NCI-H2171 (cell line): ENCODE results near the gene RTF2.
"Not testable (repeated sequence)": the region's sequence is repeated elsewhere in the genome, so short reads cannot be mapped to it uniquely, and the experiment has no call there.

Experiments
- DNase-seq: peaks from one replicate; lab custom pipeline; 2025; lab: John Stamatoyannopoulos, UW

RTF2 gene

DNA sequence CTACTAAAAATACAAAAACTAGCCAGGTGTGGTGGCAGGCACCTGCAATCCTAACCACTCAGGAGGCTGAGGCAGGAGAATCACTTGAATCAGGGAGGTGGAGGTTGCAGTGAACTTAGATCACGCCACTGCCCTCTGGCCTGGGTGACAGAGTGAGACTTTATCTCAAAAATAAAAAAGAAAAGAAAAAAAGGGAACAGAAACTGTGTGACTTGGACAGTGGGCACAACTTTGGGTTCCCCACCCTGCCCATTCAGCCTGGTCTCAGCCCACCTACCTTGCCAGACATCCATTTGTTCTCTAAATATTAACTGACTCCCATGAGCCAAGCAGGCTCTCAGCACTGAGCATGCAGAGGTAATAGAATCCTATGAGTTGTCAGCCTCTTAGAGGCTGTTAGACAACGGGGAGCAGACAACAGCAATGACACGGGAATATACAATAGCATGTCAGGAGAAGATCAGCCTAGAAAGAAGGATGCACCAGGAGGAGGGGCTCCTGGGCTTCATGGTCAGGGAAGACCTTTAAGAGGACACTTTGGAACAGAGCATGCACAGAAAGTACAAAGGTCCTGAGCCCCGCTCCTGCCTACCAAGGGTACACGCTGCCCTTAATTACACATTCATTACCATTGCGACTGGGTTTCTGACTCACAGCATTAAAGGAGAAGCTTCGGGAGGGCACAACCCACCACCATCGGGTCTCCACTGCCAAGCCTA lies 84.6 kb downstream of the RTF2 start:
- no peak for DNase-seq

DNA sequence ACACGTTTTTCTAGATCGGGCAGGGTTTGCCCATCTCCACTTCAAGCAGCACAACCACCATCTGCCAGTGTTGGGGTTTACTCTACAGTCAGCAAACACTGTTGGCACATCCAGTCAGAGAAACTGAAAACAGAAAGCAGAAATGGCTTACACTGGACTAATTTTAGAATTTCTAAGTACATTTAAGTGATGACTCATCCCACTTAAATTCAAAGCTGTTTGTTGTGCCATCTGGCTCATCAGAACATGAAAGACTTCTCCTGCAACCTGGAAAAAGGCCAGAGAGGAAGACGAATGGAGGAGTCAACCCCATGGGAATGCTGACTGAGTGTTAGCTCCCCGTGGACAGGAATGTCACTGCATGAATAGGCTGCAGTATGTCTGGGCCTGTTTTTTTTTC lies 86.4 kb downstream of the RTF2 start:
- peak; percentile 96 for DNase-seq

DNA sequence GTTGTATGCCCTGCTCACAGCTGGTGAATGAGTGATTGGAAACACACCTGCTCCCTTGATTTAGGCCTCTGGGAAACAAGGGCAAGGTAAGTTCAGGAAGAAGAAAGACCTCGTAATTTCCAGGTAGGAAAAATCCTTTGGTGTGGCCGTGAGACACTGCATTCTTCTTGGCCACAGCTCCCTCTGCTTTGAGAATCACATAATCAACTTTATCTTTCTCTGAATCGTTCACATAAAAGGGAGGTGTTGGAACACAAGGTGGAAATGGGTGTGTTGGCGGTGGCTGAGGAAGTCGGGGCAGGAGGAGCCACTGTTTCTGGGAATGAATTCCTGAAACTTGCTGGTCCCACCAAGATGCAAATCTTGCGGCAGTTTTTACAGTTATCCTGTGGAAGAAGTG lies 90.5 kb downstream of the RTF2 start:
- no peak for DNase-seq

DNA sequence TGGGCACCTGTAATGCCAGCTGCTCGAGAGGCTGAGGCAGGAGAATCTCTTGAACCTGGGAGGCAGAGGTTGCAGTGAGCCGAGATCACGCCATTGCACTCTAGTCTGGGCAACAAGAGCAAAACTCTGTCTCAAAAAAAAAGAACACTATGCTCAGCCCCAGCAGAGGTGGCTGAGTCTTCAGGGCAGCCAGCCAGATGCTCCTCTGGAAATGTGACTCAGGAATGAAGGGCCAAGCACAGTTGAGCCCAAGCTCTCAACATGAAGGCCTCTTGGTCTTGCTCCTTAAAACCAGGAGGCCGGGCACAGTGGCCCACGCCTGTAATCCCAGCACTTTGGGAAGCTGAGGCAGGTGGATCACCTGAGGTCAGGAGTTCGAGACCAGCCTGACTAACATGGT lies 96.1 kb downstream of the RTF2 start:
- not testable (repeated sequence) for DNase-seq

DNA sequence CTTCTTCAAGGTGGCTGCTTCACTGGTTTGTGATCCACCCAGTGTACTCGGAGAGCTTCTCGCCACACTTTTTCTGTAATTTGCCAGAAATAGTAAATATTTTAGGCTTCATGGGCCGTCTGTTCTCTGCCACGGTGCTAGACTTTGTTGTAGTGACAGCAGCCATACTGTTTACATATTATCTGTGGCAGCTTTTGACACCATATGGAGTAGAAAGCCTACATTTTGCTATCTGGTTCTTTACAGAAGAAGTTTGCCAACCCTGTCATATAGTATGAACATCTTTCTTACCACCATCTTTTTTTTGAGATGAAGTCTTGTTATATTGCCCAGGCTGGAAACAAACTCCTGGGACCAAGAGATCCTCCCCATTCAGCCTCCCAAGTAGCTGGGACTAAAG lies 97.1 kb downstream of the RTF2 start:
- DNase-seq = no peak

DNA sequence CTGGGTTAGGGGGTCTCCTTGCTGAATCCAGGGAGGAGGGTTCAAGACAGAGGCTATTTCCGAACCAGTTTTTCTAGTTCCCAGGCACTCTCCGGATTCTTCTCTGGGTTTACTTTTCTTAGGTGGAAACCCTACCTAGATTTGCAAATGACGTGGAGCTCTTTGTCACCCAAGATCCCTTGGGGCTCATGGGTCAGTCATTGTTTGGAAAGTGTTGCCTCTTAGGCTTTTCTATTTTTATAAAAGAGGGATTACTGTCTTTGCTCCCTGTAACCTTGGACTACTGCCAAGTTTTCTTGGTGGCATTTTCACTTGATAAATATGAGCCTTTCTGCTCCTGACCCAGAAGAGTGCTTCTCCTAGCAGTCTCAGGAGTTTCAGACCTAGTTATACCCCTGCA lies 98.2 kb downstream of the RTF2 start:
- DNase-seq = no peak
